GM19023 (cell line): ENCODE results near the gene FLOT1.

Experiments used
- ATAC-seq: cut with Tn5 transposase; IDR thresholded peaks from one replicate; pipeline ENCODE4 v1.9.1; 2021; ENCODE audit warnings: mild to moderate bottlenecking, moderate library complexity; ENCODE audit not compliant: unreplicated experiment

FLOT1 gene

GRCh38 chr6:30705620-30706019, 36.9 kb downstream of the FLOT1 start:
- no peak for ATAC-seq

DNA sequence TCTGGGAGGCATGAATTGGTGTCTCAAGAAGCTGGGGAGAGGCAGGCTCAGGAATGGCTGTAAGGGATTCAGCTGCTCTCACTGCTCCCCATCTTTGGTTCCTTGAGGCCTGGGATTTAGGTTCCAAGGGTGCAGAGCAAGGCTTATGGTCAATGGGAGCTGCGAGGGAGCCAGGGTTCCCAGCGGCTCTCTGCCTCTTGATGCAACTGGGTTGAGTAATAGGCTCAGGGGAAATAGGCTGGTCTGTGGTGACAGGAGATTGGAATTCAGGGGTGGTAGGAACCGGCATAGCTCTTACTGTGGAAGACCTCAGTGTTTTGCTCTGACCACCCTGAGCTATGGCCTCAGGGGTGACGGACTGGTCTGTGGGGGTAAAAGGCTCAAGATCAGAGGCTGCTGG, 38.7 kb downstream of the FLOT1 start:
- ATAC-seq, result no peak

GRCh38 chr6:30703011-30703410, 39.5 kb downstream of the FLOT1 start:
- ATAC-seq, result no peak

- ATAC-seq, result no peak
Observed at GRCh38 chr6:30700340-30700739, 42.1 kb downstream of the FLOT1 start.

DNA sequence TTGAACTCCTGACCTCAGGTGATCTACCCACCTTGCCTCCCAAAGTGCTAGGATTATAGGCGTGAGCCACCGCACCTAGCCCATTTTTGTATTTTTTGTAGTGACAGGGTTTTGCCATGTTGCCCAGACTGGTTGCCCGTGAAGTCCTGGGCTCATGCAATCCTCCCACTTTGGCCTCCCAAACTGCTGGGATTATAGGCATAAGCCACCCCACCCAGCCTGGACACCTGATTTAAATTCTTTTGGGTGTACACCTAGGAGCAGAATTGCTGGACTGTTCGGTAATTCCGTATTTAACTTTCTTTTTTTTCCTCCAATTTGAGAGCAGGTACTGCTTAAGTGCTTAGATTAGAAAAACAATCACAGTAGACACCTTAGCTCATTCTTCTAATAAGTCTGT, 46.1 kb downstream of the FLOT1 start:
- no peak for ATAC-seq

DNA sequence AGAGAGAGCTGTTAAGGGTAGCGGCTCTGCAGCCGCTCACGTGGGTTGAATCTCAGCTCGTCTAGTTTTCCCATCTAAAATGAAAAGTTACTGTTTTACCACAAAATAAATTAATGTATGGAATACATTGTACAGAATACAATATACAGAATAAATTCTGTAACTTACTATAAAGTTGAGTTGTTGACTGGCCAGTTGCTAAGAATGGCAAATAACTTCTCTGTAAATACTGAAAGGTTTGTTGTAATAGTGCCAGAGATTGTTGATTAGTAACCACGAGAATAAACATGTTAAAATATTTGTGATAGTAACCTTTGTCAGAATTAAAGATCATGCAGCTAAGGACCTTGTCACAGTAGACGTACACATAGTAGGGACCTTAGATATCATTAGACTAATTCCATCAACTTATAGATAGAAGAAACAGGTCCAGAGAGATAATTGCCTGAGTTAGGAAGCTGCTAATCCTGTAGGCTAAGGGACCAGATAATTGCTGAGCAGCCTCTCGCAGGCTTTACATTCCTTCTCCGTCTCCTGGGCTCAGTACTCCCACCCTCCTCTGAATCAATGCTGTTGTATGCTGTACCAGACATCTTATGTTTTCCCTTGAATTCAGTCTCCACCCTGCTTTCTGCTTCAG, 51.2 kb downstream of the FLOT1 start:
- ATAC-seq, result no peak

DNA sequence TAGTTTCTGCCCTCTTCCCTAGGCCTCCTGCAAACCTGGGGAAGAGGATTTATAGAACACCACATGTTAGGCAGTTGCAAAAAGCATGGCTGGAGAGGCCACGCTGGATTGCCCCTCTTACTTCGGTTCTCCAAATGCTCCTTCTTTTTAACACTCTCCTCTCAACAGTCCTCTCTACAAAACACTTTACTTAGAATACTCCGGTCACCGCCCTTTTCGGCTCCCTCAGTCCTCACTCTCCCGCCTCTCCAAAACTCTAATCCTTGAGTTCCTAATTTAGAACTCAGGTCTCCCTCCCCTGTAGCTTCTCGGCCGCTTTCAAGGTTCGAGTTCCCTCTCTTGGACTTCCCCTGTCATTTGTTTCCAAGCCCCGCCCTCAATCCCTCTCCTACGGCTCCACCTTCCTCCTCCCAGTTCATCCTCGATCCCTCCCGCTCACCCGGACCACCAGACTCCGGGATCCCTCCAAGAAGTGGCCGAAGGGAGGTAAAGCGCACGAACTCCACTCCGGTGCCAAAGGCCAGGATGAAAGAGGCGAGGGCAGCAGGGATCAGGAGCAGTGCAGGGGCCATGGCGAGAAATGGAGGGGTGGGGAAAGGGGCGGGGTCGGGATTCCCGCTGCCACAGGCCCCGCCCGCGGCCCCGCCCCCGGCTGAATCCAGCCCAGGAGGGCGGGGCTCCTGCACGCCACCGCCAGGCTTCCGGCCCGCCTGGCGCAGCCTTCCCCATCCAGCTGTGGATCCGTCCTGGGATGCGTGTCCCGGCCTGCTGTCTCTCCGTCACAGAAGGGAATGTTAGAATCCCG, 51.9 kb downstream of the FLOT1 start, which contains the start of gene NRM:
TSS of gene NRM (minus strand) at position 582 of the 805 bp plus-strand sequence. CDS start at position 572, 10 bp downstream.
- ATAC-seq, result no peak

DNA sequence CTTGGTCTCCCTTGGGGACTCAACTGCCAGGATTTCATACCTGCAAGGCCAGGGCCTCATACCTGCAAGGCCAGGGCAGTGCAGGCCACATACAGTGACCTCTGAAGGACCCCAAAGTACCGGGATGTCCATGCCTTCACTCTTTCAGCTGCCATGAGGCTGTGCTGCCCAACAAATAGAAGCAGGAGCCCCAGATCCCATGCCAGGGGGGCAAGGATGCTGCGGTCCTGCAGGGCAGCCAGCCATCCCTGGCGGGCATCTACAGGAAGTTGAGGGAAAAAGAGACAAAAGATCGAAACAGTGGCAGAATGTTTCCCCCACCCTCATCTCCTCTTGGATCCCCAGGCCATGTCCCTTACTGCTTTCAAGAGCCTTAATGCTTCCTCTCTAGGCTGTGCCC, 52.5 kb downstream of the FLOT1 start:
- ATAC-seq, result no peak

- ATAC-seq, result no peak
Observed at GRCh38 chr6:30689022-30689865, 53.2 kb downstream of the FLOT1 start.

GRCh38 chr6:30688569-30688968, 53.9 kb downstream of the FLOT1 start:
- ATAC-seq, result no peak

- no peak for ATAC-seq
Observed at GRCh38 chr6:30687659-30688431, 54.6 kb downstream of the FLOT1 start.

GRCh38 chr6:30686908-30687658, 55.4 kb downstream of the FLOT1 start:
- peak; percentile 52 for ATAC-seq

DNA sequence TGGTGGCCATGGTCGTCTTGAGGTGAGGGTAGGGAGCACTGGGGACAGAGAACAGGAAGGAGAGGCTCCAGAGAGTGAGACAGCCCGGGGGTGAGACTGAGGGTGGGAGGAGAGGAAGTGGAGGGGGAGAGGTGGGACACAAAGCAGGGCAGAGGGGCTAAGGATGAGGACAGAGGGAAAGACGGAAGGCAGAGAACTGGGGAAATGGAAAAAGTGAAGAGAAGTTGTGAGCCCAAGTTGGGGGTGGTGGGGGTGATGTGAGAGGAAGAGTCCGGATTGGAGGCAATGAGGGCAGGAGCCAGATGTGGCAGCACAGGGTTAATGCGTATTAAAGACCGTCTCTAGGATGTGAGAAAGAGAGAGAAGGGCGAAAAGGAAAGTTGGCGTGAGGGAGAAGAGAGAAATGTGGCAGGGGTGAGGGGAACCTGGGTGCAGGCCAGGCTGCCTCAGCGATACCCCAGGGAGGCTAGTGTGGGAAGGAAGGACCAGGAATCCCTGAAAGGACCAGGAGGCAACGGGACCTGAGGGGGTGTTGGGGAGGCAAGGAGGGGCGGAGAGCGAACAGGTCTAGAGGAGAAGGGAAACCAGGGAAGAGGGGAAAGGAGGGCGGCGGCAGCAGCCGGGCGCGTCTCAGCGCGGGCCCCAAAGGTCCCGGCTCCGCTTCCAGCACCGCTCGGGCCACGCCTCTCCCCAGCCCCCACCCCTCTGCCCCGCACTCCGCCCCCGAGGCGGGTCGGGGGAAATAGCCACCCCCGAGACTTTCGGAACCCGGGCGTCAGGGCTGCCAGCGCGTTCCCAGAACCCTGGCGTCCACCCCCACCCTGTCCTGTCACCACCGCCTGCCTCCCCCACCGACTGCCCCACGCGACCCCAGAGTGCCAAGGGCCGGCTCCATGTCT, 56.2 kb downstream of the FLOT1 start, which contains the start of gene PPP1R18:
TSS of gene PPP1R18 (minus strand) at position 637 of the 899 bp plus-strand sequence. CDS start at position 10, 627 bp downstream.
- peak; percentile 14 for ATAC-seq

GRCh38 chr6:30685157-30686008, 57.1 kb downstream of the FLOT1 start:
- ATAC-seq, result no peak

- no peak for ATAC-seq
Observed at GRCh38 chr6:30684386-30685156, 57.9 kb downstream of the FLOT1 start.

DNA sequence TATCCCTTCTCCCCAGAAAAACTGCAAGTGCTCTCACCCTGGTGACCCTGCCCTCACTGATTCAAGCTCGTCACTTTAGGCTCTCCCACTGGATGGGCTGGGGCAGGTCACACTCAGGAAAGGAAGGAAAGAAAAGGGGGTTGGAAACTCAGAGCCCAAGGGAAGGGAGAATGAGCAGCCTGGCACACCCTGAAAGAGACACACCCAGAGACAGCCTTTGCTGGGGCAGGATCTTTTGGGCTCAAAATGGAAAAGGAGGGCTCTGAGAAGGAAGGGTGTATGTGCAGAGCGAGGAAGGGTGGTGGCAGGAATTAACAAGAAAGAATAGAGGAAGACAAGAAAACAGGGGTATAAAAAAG, 58.5 kb downstream of the FLOT1 start:
- no peak for ATAC-seq
